Mononuclear cell (primary cell): Measurements from ENCODE around the gene PDCD10. TPM values are rescaled to one million over a fixed set of nuclear protein-coding genes. Genes with fewer than 3 reads are reported as not detected.

Source experiments
- H3K27me3 ChIP-seq: 2 replicates; pipeline ENCODE4 v1.6.0; 2011; ENCODE audit warnings: low read length, control low read depth; ENCODE audit not compliant: insufficient read depth
- H3K4me1 ChIP-seq: 2 replicates; pipeline ENCODE4 v1.5.1; 2011; ENCODE audit warnings: mild to moderate bottlenecking, low read length, control low read depth; ENCODE audit not compliant: insufficient read depth
- H3K4me3 ChIP-seq: 2 replicates; pipeline ENCODE4 v1.5.1; 2011; ENCODE audit warnings: mild to moderate bottlenecking, low read length, moderate library complexity
- H3K9me3 ChIP-seq: 2 replicates; pipeline ENCODE4 v1.5.1; 2011; ENCODE audit warnings: low read depth, mild to moderate bottlenecking, control low read depth, low read length
- total RNA-seq: library from RNA; depleted of rRNA; stranded (reverse); fragments of >200 nt; gene quantifications from one replicate; pipeline ENCODE4 v1.2.3, GENCODE V29; 2012

Gene PDCD10
- total RNA-seq, 1 donor = 82.0 TPM

DNA sequence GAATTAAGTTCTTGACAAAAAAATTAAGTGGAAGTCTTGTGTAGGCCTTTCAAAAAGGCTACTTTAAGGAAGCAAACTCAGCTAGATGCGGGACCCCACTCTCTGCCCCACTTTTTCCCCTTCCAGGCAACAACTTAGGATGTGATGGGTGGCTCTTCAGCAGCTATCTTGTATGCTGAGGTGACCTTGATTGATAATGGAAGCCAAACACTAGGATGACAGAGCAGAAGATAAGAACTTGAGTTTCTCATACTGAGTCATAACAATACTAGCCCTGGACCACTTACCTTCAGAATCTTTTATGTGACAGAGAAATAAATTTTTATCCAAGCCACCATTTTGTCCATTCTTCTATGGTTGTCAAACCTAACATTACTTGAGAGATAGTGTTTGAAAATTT is 16.1 kb downstream of the PDCD10 start:
- no peaks in the 10 kb centered on the region for H3K27me3 ChIP-seq
- no peak overlapping the region for H3K4me3 ChIP-seq
- no peaks in the 10 kb centered on the region for H3K4me1 ChIP-seq
- H3K9me3 ChIP-seq = no peaks in the 10 kb centered on the region

DNA sequence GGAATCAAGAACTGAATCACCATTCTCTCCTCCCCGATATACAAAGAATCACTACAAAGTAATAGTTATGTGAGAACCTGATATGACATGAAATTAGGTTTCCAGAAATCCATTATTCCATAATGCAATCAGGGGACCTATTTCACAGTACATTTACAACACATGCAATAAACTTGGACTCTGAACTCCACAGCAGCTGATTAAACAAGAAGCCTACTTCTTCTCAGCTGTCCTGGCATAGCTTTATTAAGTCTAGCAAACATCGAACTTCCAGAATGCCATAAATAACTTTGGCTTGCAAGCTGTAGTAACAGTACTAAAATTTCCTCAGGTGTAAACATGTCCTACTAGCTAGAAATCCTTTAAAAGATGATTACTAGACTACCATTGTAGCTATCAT is 17.8 kb downstream of the PDCD10 start:
- H3K27me3 ChIP-seq = no peaks in the 10 kb centered on the region
- no peaks in the 10 kb centered on the region for H3K9me3 ChIP-seq
- H3K4me1 ChIP-seq = no peaks in the 10 kb centered on the region
- H3K4me3 ChIP-seq = no peak overlapping the region

DNA sequence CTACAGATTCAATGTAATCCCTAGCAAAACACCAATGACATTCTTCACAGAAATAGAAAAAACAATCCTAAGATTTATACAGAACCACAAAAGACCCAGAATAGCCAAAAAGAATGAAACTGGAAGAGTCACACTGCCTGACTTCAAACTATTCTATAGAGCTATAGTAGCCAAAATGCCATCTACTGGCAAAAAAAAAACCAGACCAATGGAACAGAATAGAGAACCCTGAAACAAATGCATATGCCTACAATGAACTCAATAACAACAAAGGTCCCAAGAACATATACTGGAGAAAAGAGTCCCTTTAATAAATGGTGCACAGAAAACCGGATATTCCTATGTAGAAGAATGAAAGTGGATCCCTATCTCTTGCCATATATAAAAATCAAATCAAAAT is 19.8 kb downstream of the PDCD10 start:
- Histone ChIP-seq H3K27me3 (no peaks in the 10 kb centered on the region), H3K4me1 (no peaks in the 10 kb centered on the region), H3K9me3 (no peaks in the 10 kb centered on the region), H3K4me3 (no peak overlapping the region)

DNA sequence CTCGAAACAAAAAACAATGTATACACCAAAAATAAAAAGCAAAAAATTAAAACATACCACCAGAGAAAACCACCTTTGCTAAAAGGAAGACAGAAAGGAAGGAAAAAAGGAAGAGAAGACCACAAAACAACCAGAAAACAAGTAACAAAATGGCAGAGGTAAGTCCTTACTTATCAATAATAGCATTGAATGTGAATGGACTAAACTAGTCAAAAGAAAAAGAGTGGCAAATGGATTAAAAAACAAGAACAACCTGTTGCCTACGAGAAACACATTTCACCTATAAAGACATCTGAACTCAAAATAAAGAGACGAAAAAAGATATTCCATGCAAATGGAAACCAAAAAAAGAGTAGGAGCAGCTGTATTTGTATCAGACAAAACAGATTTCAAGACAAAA is 22.2 kb downstream of the PDCD10 start:
- H3K9me3 ChIP-seq = no peaks in the 10 kb centered on the region
- H3K4me3 ChIP-seq = no peak overlapping the region
- H3K4me1 ChIP-seq = no peaks in the 10 kb centered on the region
- no peaks in the 10 kb centered on the region for H3K27me3 ChIP-seq

DNA sequence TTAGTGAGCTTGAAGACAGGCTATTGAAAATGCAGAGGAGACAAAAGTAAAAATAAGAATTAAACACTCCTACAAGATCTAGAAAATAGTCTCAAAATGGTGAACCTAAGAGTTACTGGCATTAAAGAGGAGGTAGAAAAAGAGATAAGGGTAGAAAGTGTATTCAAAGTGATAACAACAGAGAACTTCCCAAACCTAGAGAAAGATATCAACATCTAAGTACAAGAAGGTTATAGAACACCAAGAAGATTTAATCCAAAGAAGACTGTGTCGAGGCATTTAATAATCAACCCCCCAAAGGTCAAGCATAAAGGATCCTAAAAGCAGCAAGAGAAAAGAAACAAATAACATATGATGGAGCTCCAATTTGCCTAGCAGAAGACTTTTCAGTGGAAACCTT is 23.3 kb downstream of the PDCD10 start:
- Histone ChIP-seq H3K9me3 (no peaks in the 10 kb centered on the region), H3K4me1 (no peaks in the 10 kb centered on the region), H3K4me3 (no peak overlapping the region), H3K27me3 (no peaks in the 10 kb centered on the region)

DNA sequence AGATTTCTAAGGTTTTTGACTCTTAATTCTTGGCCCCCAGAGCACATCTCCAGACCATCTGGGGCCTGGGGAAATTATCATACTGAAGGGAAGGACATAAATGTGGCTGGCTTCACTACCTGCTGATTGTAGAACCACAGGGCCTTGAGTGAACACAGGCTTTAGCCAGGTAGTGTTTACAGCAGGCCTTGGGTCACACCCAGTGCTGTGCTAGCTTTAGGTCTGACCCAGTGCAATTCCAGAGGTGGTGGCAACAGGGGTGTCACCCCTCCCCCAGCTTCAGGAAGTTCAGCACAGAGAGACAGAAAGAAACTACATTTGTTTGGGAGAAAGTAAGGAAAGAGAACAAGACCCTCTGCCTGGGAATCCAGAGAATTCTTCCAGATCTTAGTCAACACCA is 24.1 kb downstream of the PDCD10 start:
- no peaks in the 10 kb centered on the region for H3K9me3 ChIP-seq
- no peaks in the 10 kb centered on the region for H3K27me3 ChIP-seq
- H3K4me3 ChIP-seq = no peak overlapping the region
- no peaks in the 10 kb centered on the region for H3K4me1 ChIP-seq

DNA sequence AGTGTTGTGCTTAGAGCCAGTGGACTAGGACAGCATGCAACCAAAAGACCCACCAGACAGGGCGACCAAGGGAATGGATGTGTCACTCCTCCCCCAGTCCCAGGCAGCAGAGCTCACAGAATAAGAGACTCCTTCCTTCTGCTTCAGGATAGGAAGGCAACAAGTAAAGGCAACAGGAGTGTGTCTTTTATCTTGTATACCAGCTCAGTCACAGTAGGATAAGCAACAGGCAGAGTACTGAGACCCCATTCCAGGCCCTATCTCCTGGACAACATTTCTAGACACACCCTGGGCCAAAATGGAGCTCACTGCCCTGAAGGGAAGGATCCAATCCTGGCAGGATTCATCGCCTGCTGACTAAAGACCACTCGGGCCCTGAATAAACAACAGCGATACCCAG is 25.0 kb downstream of the PDCD10 start:
- H3K27me3 ChIP-seq = no peaks in the 10 kb centered on the region
- no peaks in the 10 kb centered on the region for H3K9me3 ChIP-seq
- no peak overlapping the region for H3K4me3 ChIP-seq
- no peaks in the 10 kb centered on the region for H3K4me1 ChIP-seq

DNA sequence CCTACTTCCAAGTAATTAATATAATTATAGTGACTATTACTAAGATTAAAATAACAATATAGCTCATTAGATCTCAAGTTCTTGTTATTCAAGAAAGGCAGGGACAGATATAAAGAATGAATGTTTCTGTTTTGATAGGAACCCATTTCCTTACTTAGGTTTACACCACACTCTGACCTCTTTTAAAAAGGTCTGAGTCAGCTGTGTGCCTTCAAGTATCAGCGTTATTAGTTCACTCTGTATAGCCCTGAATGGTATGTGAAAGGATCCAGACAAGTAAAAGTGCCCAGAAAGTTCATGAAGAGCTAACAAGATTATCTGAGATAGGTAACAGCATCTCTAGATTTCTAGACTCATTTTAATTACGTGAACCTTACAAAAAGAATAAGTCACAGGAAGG is 28.9 kb downstream of the PDCD10 start:
- Histone ChIP-seq H3K9me3 (no peaks in the 10 kb centered on the region), H3K27me3 (no peaks in the 10 kb centered on the region), H3K4me3 (no peak overlapping the region), H3K4me1 (no peaks in the 10 kb centered on the region)

DNA sequence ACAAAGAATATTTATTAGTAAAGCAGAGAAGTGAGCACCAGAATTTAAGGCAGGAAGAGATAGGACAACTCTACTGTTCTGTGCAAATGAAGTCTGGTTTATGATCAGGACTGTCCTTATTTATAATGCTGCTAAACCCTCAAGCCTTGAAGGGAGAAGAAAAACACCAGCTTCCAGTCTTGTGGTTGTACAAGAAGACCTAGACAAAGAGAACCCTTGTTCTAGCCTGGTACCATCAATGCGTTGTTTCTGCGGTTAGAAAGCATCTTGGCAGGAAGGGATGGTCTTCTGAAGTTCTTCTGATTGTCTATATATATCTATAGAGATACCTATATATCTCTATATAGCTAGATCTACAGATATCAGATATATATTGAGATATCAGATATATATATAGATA is 33.8 kb downstream of the PDCD10 start:
- Histone ChIP-seq H3K4me3 (no peak overlapping the region), H3K4me1 (no peaks in the 10 kb centered on the region), H3K27me3 (no peaks in the 10 kb centered on the region), H3K9me3 (no peaks in the 10 kb centered on the region)

DNA sequence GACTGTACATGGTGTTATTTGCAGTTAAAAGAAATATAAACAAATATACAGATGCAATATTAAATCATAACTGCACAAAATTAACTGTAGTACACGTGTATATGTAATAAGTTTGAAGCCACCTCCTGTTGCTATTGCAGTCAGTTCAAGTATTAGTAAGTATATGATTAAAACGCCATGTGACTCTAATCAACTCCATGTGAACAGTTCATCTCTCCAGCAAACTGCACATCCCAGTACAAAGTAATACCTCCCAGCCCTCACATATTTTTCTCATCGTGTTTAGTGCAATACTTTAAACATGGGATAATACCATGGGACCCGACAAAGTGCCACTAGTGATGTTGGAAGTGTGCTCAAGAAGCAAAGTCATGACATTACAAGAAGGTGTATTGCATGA is 34.6 kb downstream of the PDCD10 start:
- Histone ChIP-seq H3K4me3 (no peak overlapping the region), H3K27me3 (no peaks in the 10 kb centered on the region), H3K4me1 (no peaks in the 10 kb centered on the region), H3K9me3 (no peaks in the 10 kb centered on the region)

DNA sequence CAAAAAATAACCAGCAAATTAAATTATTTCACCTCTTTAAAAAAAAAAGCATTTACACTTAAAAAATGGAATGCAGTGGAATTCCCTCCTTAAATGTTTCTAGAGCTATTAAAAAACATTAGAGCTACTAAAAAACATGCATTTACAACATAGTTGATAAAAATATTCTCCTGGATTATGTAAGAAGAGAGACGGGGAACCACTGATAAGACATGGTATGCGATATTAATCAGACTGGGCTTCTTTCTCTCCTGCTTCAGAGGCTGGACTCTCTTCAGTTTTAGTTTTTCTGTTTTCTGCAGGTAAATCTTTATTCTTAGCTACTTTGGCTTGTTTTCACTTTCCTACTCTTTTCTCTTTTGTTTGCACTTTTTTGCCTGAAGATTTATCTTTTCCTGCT is 40.6 kb downstream of the PDCD10 start:
- Histone ChIP-seq H3K27me3 (no peaks in the 10 kb centered on the region), H3K9me3 (no peaks in the 10 kb centered on the region), H3K4me1 (peaks cover 4% of the 10 kb centered on the region), H3K4me3 (no peak overlapping the region)

DNA sequence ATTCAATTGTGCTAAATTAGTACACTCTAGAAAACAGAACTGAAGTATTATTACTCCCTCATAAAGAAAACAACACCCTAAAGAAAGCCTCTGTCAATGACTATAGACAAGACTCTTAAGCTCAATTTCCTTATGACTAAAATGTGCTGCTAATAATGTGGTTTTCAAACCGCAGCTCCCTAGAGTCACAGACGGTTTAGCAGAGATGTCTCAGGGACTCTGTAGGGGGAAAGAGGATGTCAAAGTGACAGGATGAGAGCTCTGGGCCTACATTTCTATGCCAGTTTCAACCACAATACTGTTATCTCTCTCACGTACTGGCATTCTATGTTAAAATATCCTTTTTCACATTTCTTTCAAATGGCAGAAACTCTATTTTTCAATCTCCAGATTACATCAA is 43.3 kb downstream of the PDCD10 start:
- H3K9me3 ChIP-seq = no peaks in the 10 kb centered on the region
- peaks cover 4% of the 10 kb centered on the region for H3K4me1 ChIP-seq
- no peak overlapping the region for H3K4me3 ChIP-seq
- H3K27me3 ChIP-seq = no peaks in the 10 kb centered on the region

DNA sequence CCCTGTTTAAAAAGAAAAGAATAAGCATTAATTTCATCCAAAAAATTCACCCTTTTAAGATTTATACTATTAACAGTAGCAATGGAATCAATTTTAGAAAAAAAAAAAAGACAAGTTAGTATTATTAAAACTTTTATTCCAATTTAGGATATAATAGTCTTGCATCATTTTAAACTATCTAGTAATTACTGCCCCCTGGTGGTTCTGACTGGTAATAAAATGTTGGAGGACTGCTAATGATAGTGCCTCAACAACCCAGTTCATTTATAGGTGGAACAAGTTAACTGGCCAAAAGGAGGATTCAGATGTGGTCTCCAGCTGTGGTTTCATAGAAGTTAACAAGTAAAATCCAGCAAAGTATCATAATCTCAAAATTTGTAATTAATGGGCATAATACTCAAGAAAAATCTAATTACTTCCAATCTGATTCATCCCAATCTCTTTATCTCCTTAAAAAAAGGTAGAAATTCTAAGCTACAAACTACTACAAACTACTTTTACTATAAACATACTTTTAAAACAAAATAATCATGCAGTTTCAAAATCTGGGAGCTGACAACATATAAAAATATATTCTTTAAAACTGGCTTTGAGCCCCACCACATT is 50.2 kb downstream of the PDCD10 start:
- Histone ChIP-seq H3K4me1 (no peaks in the 10 kb centered on the region), H3K27me3 (no peaks in the 10 kb centered on the region), H3K4me3 (no peak overlapping the region), H3K9me3 (no peaks in the 10 kb centered on the region)

DNA sequence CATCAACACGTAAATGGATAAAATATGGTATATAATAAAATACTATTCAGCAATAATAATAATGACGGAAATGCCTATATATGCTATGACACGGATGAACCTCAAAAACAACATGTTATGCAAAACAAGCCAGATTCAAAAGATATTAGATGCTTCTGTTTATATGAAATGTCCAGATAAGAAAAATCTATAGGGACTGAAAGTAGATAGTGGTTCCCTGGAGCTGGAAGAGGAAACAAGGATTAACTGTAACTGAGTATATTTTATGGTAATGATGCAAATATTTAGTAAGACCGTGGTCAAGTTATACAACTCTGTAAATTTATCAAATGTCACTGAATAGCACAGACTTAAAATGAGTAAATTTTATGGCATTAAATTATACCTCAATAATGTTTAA is 55.2 kb downstream of the PDCD10 start:
- H3K4me1 ChIP-seq = no peaks in the 10 kb centered on the region
- no peak overlapping the region for H3K4me3 ChIP-seq
- no peaks in the 10 kb centered on the region for H3K27me3 ChIP-seq
- peaks cover 21% of the 10 kb centered on the region for H3K9me3 ChIP-seq

DNA sequence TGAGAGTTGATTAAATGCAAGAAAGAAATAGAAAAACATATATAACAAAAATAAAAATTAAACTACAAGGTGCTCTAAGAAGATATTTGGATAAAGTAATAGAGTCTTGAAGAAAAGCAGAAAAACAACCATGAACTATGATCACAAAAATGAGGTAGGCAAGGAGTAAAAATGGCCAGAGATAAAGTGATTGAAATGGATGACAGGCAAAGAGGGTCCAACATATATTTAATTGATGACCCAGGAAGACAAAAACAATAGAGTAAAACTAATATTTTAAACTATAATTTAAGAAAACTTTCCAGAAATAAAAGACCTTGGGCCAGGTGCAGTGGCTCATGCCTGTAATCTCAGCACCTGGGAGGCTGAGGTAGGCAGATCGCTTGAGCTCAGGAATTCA is 58.8 kb downstream of the PDCD10 start:
- Histone ChIP-seq H3K9me3 (peaks cover 21% of the 10 kb centered on the region), H3K4me3 (no peak overlapping the region), H3K4me1 (no peaks in the 10 kb centered on the region), H3K27me3 (no peaks in the 10 kb centered on the region)

DNA sequence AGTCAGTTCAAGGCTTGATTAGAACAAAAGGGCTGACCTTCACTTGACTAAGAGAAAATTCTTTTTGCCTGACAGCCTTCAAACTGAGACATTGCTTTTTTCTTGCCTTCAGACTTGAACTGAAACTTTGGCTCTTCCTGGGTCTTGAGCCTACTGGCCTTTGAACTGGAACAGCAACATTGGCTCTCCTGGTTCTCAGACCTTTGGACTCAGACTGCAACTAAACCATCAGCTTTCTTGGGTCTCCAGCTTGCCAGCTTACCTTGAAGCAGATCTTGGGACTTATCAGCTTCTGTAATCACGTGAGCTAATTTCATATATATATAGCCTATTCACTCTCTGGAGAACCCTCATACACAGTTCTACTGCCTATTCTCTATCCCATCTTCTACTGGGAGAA is 61.5 kb downstream of the PDCD10 start:
- no peaks in the 10 kb centered on the region for H3K4me1 ChIP-seq
- H3K4me3 ChIP-seq = no peak overlapping the region
- no peaks in the 10 kb centered on the region for H3K27me3 ChIP-seq
- peaks cover 21% of the 10 kb centered on the region for H3K9me3 ChIP-seq
